ENCODE data around the gene AHDC1.
"Not testable (repeated sequence)": the region's sequence is repeated elsewhere in the genome, so short reads cannot be mapped to it uniquely, and the experiment has no call there.

The AHDC1 gene

DNA sequence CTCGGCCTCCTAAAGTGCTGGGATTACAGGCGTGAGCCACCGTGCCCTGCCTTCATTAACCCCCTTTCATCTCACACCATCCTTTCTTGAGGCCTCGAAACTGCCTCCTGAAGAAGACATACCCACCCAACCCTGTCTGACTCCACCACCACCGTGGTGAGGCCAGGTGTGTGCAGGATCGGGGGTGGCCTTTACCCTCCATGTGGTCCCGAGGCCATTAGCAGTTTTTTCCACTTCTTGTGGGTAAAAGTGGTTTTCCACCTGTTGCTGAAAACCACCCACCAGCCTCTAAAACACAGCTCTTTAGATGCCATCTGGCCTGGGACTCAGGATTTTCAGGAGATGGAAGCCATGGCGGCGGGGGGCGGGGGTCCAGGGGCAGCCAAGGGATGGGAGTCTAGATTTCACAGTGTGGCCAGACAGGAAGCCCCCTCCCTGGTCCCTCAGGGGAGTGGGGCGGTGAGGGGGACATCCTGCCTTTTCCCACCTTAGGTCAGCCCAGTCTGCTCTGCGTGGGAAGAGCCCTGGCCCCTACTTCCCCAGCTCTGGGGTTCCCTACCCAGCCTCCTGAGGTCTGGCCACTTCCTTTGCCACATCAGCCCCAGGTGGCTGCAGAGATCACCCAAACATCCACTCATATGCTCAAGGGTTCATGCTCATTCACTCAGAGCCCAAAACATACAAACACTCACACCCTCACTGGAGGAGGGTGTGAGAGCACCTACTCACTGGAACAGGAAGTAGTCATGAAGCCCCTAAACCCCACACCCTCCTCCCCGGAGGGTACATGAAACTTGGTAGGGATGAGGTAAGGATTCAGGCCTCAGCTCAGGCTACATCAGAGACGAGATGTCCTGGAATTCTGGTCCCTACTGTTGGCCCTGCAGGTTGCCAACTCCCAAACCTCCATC is 28.7 kb upstream of the AHDC1 start:
- Histone ChIP-seq H3K27me3 (ENCODE audit: control insufficient read depth, insufficient read depth, low read length) (peaks cover 30% of the 10 kb centered on the region), H3K27ac (ENCODE audit: low read depth, low read length) (no peak overlapping the region), H3K9me3 (ENCODE audit: control insufficient read depth, insufficient read depth, low read depth, low read length) (no peaks in the 10 kb centered on the region), H3K4me3 (ENCODE audit: low read depth, low read length) (no peak overlapping the region), H3K4me1 (ENCODE audit: control insufficient read depth, insufficient read depth, low read length) (peaks cover 34% of the 10 kb centered on the region), H3K36me3 (ENCODE audit: control insufficient read depth, insufficient read depth, low read length) (no peaks in the 10 kb centered on the region), H3K9ac (ENCODE audit: low read length) (no peak overlapping the region)

DNA sequence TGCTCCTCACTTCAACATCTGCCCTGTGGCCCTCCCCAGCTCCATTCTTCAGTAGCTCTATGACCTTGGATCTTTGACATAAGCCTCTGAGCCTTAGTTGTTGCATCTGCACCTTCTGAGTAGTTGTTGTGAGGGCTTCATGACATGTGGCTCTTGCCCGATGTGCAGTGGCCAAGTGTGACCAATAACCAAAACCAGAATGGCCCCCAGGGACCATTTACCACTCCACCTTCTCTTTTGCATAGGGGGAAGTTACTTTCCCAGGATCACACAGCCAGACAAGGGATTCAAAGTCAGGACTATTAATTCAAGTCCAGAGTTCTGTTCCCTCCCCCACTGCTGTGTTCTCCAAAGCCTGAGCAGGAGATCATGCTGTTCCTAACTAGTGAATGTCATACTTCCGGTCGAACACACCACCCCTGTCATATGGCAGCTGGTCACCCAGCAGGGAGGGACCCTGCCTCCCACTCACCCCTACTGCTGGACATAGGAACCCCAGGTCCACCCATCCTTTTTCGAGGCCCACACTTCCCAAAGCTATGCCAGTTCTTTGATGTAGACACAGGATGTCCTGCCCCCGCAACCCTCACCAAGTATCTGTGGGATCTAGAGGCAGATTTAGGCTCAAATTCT is 27.0 kb upstream of the AHDC1 start:
- Histone ChIP-seq H3K4me3 (ENCODE audit: low read depth, low read length) (no peak overlapping the region), H3K4me1 (ENCODE audit: control insufficient read depth, insufficient read depth, low read length) (peaks cover 34% of the 10 kb centered on the region), H3K9ac (ENCODE audit: low read length) (no peak overlapping the region)

DNA sequence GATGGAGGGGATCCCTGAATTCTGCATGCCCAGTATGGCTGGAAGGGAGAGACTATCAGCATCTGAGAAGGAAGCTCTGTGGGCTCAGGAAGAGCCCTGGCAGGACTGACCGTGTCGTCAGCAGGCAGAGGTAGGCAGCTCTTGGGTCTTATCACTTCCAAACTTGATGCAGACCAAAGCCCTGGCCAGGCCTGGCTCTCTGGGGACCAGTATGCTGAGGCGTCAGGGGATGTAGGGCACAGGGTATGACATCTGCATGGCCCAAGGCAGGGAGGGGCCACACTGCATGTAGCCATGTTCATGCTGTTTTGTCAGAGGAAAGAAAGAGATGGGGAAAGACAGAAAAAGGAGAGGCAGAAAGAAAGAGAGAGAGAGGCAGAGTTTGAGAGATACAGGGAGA is 24.8 kb upstream of the AHDC1 start:
- Histone ChIP-seq H3K27me3 (ENCODE audit: control insufficient read depth, insufficient read depth, low read length) (peaks cover 11% of the 10 kb centered on the region), H3K9ac (ENCODE audit: low read length) (no peak overlapping the region), H3K36me3 (ENCODE audit: control insufficient read depth, insufficient read depth, low read length) (no peaks in the 10 kb centered on the region), H3K4me3 (ENCODE audit: low read depth, low read length) (no peak overlapping the region), H3K27ac (ENCODE audit: low read depth, low read length) (no peak overlapping the region), H3K4me1 (ENCODE audit: control insufficient read depth, insufficient read depth, low read length) (peaks cover 30% of the 10 kb centered on the region), H3K9me3 (ENCODE audit: control insufficient read depth, insufficient read depth, low read depth, low read length) (no peaks in the 10 kb centered on the region)

More for the DNA sequence above, 27.0 kb upstream of the AHDC1 start:
- Histone ChIP-seq H3K36me3 (ENCODE audit: control insufficient read depth, insufficient read depth, low read length) (no peaks in the 10 kb centered on the region), H3K9me3 (ENCODE audit: control insufficient read depth, insufficient read depth, low read depth, low read length) (no peaks in the 10 kb centered on the region), H3K27ac (ENCODE audit: low read depth, low read length) (no peak overlapping the region), H3K27me3 (ENCODE audit: control insufficient read depth, insufficient read depth, low read length) (peaks cover 30% of the 10 kb centered on the region)

DNA sequence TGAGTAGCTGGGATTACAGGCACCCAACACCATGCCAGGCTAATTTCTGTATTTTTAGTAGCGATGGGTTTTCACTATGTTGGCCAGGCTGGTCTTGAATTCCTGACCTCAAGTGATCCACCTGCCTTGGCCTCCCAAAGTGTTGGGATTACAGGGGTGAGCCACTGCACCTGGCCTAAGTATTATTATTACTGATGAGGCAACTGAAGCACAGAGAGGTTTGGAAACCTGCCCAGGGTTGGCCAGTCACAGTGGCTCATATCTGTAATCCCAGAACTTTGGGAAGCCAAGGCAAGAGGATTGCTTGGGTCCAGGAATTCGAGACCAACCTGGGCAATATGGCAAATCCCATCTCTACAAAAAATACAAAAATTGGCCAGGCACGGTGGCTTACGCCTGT is 23.8 kb upstream of the AHDC1 start:
- H3K27me3 ChIP-seq (ENCODE audit: control insufficient read depth, insufficient read depth, low read length); H3K4me3 ChIP-seq (ENCODE audit: low read depth, low read length); H3K36me3 ChIP-seq (ENCODE audit: control insufficient read depth, insufficient read depth, low read length); H3K27ac ChIP-seq (ENCODE audit: low read depth, low read length); H3K9ac ChIP-seq (ENCODE audit: low read length); H3K9me3 ChIP-seq (ENCODE audit: control insufficient read depth, insufficient read depth, low read depth, low read length): not testable (repeated sequence)
- H3K4me1 ChIP-seq (ENCODE audit: control insufficient read depth, insufficient read depth, low read length), result peaks cover 37% of the 10 kb centered on the region

DNA sequence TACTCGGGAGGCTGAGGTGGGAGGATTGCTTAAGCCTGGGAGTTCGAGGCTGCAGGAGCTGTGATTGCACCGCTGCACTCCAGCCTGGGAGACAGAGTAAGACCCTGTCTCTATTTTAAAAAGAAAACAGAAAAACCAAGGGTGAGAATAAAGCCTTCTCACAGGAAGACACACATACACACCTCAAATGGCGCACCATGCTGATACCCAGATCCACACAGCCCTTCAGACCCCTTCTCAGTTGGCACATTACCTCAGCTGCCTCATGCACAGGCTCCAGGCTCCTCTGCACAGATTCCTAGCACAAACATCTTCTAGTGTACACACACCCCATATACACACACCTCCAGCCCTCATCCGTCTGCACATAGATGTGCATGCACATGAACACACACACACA is 23.1 kb upstream of the AHDC1 start:
- H3K9me3 ChIP-seq (ENCODE audit: control insufficient read depth, insufficient read depth, low read depth, low read length), result no peaks in the 10 kb centered on the region
- no peak overlapping the region for H3K27ac ChIP-seq (ENCODE audit: low read depth, low read length)
- H3K4me3 ChIP-seq (ENCODE audit: low read depth, low read length), result no peak overlapping the region
- H3K36me3 ChIP-seq (ENCODE audit: control insufficient read depth, insufficient read depth, low read length), result no peaks in the 10 kb centered on the region
- H3K4me1 ChIP-seq (ENCODE audit: control insufficient read depth, insufficient read depth, low read length), result peaks cover 38% of the 10 kb centered on the region
- no peaks in the 10 kb centered on the region for H3K27me3 ChIP-seq (ENCODE audit: control insufficient read depth, insufficient read depth, low read length)
- no peak overlapping the region for H3K9ac ChIP-seq (ENCODE audit: low read length)

DNA sequence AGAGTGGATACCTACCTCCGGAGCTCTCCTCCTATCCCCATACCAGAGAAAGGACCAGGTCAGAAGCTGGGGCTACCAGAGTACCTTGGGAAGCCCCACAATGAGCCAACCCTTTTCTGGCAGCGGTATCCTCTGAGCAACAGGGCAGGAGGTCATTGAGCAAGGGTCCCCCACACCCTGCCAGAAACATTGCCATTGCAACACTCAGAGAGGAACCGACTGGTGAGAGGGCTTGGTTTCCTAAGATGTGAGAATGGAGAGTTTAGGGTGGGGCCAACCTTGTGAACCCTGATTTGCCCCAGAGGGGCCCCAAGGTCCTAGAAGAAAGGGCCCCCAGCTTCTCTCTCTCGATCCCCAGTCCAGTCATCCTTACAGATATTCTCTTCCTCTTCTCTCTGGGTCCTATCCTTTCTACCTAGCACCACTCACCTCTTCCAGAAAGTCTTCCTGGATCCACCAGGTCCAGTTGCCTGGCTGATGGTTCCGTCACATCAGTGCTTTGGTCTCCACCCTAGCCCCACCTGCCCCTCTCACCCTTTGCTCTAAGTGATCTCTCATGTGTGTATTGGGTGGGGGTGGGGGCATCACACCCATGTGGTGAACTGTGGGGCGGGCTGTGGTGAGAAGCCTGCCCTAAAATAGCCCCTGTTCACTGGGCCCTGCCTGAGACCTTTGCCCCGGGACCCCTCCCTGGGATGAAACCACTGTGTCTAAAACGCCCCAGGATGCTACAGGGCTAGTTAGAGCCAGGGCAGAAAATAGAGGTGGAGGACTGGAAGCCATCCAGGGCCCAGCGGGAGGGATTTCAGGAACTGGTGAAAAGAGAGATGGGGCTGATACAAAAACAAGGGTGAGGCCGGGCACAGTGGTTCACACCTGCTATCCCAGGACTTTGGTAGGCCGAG is 22.3 kb upstream of the AHDC1 start:
- H3K9ac ChIP-seq (ENCODE audit: low read length), result no peak overlapping the region
- H3K36me3 ChIP-seq (ENCODE audit: control insufficient read depth, insufficient read depth, low read length), result no peaks in the 10 kb centered on the region
- H3K27ac ChIP-seq (ENCODE audit: low read depth, low read length), result no peak overlapping the region
- no peaks in the 10 kb centered on the region for H3K9me3 ChIP-seq (ENCODE audit: control insufficient read depth, insufficient read depth, low read depth, low read length)
- no peak overlapping the region for H3K4me3 ChIP-seq (ENCODE audit: low read depth, low read length)
- H3K27me3 ChIP-seq (ENCODE audit: control insufficient read depth, insufficient read depth, low read length), result no peaks in the 10 kb centered on the region
- H3K4me1 ChIP-seq (ENCODE audit: control insufficient read depth, insufficient read depth, low read length), result peaks cover 37% of the 10 kb centered on the region

DNA sequence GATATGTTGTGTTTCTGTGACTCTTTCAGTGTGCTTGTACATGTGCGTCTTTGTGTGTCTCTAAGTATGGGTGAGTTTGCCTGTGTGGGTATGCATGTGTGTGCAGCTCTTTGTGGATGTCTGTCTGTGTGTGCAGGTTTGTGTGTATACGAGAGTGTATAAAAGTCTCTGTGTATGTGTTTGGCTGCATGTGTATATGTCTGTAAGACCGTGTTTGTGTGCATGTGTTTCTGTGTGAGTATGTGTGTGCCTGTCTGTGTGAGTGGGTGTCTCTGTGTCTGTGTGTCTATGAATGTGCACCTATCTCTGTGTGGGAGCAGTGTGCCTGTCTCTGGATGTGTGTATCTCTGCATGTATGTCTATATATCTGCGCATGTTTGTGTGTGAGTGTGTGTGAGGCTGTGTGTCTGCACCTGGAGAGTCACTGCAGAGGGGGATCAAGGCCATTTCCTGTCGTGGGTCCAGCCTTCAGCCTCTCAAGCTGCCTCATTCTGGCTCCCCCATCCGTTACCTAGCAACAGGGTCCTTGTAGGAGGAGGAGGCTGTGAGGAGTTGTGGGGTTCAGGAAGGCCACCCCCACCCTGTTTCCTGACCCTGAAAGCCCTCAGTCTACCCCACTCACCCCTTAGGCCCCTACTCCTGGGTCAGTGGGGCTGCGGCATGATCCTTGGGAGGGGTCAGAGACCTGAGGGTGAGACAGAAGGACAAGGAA is 20.7 kb upstream of the AHDC1 start:
- H3K4me1 ChIP-seq (ENCODE audit: control insufficient read depth, insufficient read depth, low read length), result peaks cover 30% of the 10 kb centered on the region
- H3K9me3 ChIP-seq (ENCODE audit: control insufficient read depth, insufficient read depth, low read depth, low read length), result no peaks in the 10 kb centered on the region
- no peaks in the 10 kb centered on the region for H3K27me3 ChIP-seq (ENCODE audit: control insufficient read depth, insufficient read depth, low read length)
- no peaks in the 10 kb centered on the region for H3K36me3 ChIP-seq (ENCODE audit: control insufficient read depth, insufficient read depth, low read length)
- no peak overlapping the region for H3K4me3 ChIP-seq (ENCODE audit: low read depth, low read length)
- no peak overlapping the region for H3K27ac ChIP-seq (ENCODE audit: low read depth, low read length)
- no peak overlapping the region for H3K9ac ChIP-seq (ENCODE audit: low read length)

DNA sequence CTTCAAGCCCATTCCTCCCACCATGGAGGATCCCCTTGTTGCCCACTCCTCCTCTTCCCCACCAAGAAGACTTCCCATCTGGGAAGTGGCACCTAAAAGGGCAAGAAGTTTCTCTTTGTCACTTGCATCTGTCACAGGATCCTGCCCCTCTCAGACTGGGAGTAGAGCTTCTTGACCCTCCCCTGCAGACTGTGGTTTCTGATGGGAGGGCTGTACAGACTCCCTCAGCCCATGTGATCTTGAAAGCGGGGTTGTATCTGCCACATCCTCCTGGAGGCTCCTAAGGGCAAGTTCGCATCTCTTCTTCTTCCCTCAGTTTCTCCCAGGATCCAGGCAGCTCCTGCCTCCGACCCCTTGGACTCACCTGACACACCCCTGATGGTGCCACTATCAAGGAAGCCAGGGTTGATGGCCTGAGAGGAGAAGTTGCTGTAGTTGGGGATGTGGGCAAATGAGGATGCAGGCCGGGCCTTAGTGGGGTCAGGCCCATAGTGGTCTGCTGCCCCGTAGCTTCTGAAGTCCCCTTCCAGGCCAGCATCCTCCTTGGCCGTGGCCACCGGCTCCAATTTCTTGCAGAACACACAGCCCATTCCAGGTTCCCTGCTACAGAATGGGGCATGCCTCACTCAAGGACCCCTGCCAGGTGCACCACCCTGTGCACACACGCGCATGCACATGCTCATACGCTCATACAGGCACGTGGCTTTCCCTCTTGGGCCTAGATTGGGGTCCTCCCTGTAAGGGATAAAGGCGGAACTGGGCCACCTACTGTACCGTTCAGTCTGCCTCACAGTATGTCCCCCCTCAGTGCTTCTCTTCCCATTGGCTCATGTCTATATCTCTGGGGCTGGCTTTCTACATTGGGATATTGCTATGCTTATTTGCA is 19.6 kb upstream of the AHDC1 start:
- no peak overlapping the region for H3K9ac ChIP-seq (ENCODE audit: low read length)
- H3K27me3 ChIP-seq (ENCODE audit: control insufficient read depth, insufficient read depth, low read length), result no peaks in the 10 kb centered on the region
- H3K4me3 ChIP-seq (ENCODE audit: low read depth, low read length), result no peak overlapping the region
- H3K36me3 ChIP-seq (ENCODE audit: control insufficient read depth, insufficient read depth, low read length), result no peaks in the 10 kb centered on the region
- H3K27ac ChIP-seq (ENCODE audit: low read depth, low read length), result no peak overlapping the region
- peaks cover 21% of the 10 kb centered on the region for H3K4me1 ChIP-seq (ENCODE audit: control insufficient read depth, insufficient read depth, low read length)
- H3K9me3 ChIP-seq (ENCODE audit: control insufficient read depth, insufficient read depth, low read depth, low read length), result no peaks in the 10 kb centered on the region

DNA sequence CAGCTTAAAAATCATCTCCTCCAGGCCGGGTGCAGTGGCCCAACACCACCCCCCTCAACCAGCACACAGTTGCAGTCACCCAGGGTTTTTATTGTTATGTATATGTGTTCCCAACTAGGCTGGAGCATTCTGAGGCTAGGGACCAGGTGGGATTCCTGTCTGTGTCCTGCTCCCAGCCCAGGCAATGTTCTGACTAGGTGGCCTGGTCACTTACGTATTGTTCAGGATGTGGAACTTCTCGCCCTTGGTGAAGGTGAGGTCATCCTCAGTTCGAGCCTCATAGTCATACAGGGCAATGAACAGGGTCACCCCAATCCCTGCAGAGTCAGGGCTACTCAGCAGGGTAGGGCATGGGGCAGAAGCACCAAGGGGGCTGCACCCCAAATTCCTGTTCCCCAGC is 18.9 kb upstream of the AHDC1 start:
- H3K4me1 ChIP-seq (ENCODE audit: control insufficient read depth, insufficient read depth, low read length), result peaks cover 19% of the 10 kb centered on the region
- no peaks in the 10 kb centered on the region for H3K27me3 ChIP-seq (ENCODE audit: control insufficient read depth, insufficient read depth, low read length)
- no peak overlapping the region for H3K9ac ChIP-seq (ENCODE audit: low read length)
- H3K4me3 ChIP-seq (ENCODE audit: low read depth, low read length), result no peak overlapping the region
- no peaks in the 10 kb centered on the region for H3K9me3 ChIP-seq (ENCODE audit: control insufficient read depth, insufficient read depth, low read depth, low read length)
- no peak overlapping the region for H3K27ac ChIP-seq (ENCODE audit: low read depth, low read length)
- no peaks in the 10 kb centered on the region for H3K36me3 ChIP-seq (ENCODE audit: control insufficient read depth, insufficient read depth, low read length)

Data from HUES6 (cell line).